HG03097 (cell line): ENCODE results near the gene TLE4.
"Not testable (repeated sequence)": the region's sequence is repeated elsewhere in the genome, so short reads cannot be mapped to it uniquely, and the experiment has no call there.

Experiments
- ATAC-seq: cut with Tn5 transposase; IDR thresholded peaks from one replicate; pipeline ENCODE4 v1.9.1; 2021; ENCODE audit not compliant: unreplicated experiment, low FRiP score

The TLE4 gene

GRCh38 chr9:79571309-79572031, at the start of gene TLE4:
TSS of gene TLE4 (plus strand) at chr9:79571965. CDS start at chr9:79572791, 826 bp downstream.
- peak; percentile 88 for ATAC-seq

GRCh38 chr9:79522793-79523192, 49.0 kb upstream of the TLE4 start:
- ATAC-seq = no peak

GRCh38 chr9:79524266-79524665, 47.5 kb upstream of the TLE4 start:
- ATAC-seq = no peak

GRCh38 chr9:79526149-79526672, 45.6 kb upstream of the TLE4 start:
- no peak for ATAC-seq

- ATAC-seq = no peak
Observed at GRCh38 chr9:79535534-79535933, 36.2 kb upstream of the TLE4 start.

GRCh38 chr9:79537838-79538237, 33.9 kb upstream of the TLE4 start:
- ATAC-seq = no peak

GRCh38 chr9:79542735-79543620, 28.8 kb upstream of the TLE4 start:
- no peak for ATAC-seq

GRCh38 chr9:79544375-79544774, 27.4 kb upstream of the TLE4 start:
- ATAC-seq = not testable (repeated sequence)

- no peak for ATAC-seq
Observed at GRCh38 chr9:79551586-79551985, 20.2 kb upstream of the TLE4 start.

GRCh38 chr9:79551994-79552393, 19.8 kb upstream of the TLE4 start:
- ATAC-seq = no peak

- ATAC-seq = no peak
Observed at GRCh38 chr9:79555474-79556089, 16.2 kb upstream of the TLE4 start.

GRCh38 chr9:79559495-79560181, 12.1 kb upstream of the TLE4 start:
- no peak for ATAC-seq

GRCh38 chr9:79562749-79563386, 8.9 kb upstream of the TLE4 start:
- ATAC-seq = no peak

- no peak for ATAC-seq
Observed at GRCh38 chr9:79564105-79564504, 7.7 kb upstream of the TLE4 start.

GRCh38 chr9:79565245-79565644, 6.5 kb upstream of the TLE4 start:
- ATAC-seq = peak; percentile 94

- no peak for ATAC-seq
Observed at GRCh38 chr9:79567671-79568098, 4.1 kb upstream of the TLE4 start.

GRCh38 chr9:79568337-79569101, 3.2 kb upstream of the TLE4 start:
- no peak for ATAC-seq

GRCh38 chr9:79569814-79570447, 1.8 kb upstream of the TLE4 start:
- ATAC-seq = no peak
